OCI-LY3 (cell line): ENCODE measurements around the gene LRP1B.

Source experiments
- H2AFZ ChIP-seq: fragments of 200-600, 300-600 bp; shearing (Covaris generic); 2 replicates; pipeline ENCODE4 v1.6.0; 2014; ENCODE audit warnings: antibody characterized with exemption, low read depth, low read length
- H3K27ac ChIP-seq: fragments of 200-600, 300-600 bp; sonication (generic); 2 replicates; pipeline ENCODE4 v1.5.1; 2014; ENCODE audit warnings: mild to moderate bottlenecking, low read length, moderate library complexity, mixed read lengths
- H3K27me3 ChIP-seq: fragments of 200-600, 300-600 bp; sonication (generic); 2 replicates; pipeline ENCODE4 v1.6.1; 2014; ENCODE audit warnings: low read depth, low read length, mixed read lengths
- H3K36me3 ChIP-seq: fragments of 200-600, 300-600 bp; sonication (generic); replicated peaks from 2 replicates; pipeline ENCODE3; 2014; ENCODE audit warnings: low read depth, low read length, mixed read lengths
- H3K4me1 ChIP-seq: fragments of 300-600, 200-600 bp; sonication (generic); 2 replicates; pipeline ENCODE4 v1.6.1; 2014; ENCODE audit warnings: low read length, mixed read lengths
- H3K4me2 ChIP-seq: fragments of 200-600, 300-600 bp; sonication (generic); 2 replicates; pipeline ENCODE4 v1.6.1; 2014; ENCODE audit warnings: low read length, mixed read lengths
- H3K4me3 ChIP-seq: fragments of 300-600, 200-600 bp; sonication (generic); 2 replicates; pipeline ENCODE4 v1.5.1; 2014; ENCODE audit warnings: antibody characterized with exemption, mild to moderate bottlenecking, low read length, moderate library complexity
- H3K79me2 ChIP-seq: fragments of 300-600, 200-600 bp; shearing (Covaris generic); 2 replicates; pipeline ENCODE4 v1.6.1; 2014; ENCODE audit warnings: mild to moderate bottlenecking, low read length, mixed read lengths
- H3K9ac ChIP-seq: fragments of 300-600, 200-600 bp; shearing (Covaris generic); 2 replicates; pipeline ENCODE4 v1.6.0; 2014; ENCODE audit warnings: mild to moderate bottlenecking, low read length, moderate library complexity
- H3K9me3 ChIP-seq: fragments of 200-600, 300-600 bp; shearing (Covaris generic); 2 replicates; pipeline ENCODE4 v1.6.1; 2014; ENCODE audit warnings: low read length, mixed read lengths; ENCODE audit not compliant: insufficient read depth
- H4K20me1 ChIP-seq: fragments of 200-600, 300-600 bp; sonication (generic); 2 replicates; pipeline ENCODE4 v1.6.1; 2016; ENCODE audit warnings: low read length, mixed read lengths; ENCODE audit not compliant: insufficient read depth
- CTCF ChIP-seq: fragments of 200-600, 300-600 bp; sonication (generic); IDR thresholded peaks from 2 replicates; pipeline ENCODE4 v1.5.1; 2014; ENCODE audit warnings: antibody characterized with exemption, low read length, low read depth
- EZH2phosphoT487 ChIP-seq: fragments of 200-600 bp; shearing (Covaris generic); IDR thresholded peaks from 2 replicates; pipeline ENCODE4 v1.6.1; 2018; ENCODE audit warnings: antibody characterized with exemption, mixed run types, low read depth

The LRP1B gene

GRCh38 chr2:141021611-141022010, 1109.2 kb downstream of the LRP1B start:
- Histone ChIP-seq H2AFZ (no peak overlapping the region), H3K79me2 (no peaks in the 10 kb centered on the region), H3K9me3 (no peaks in the 10 kb centered on the region), H3K36me3 (no peaks in the 10 kb centered on the region), H4K20me1 (no peaks in the 10 kb centered on the region), H3K4me3 (no peak overlapping the region), H3K9ac (no peak overlapping the region), H3K27ac (no peak overlapping the region), H3K4me2 (no peak overlapping the region), H3K4me1 (no peaks in the 10 kb centered on the region), H3K27me3 (no peaks in the 10 kb centered on the region)
- no peak for TF ChIP-seq EZH2phosphoT487
- TF ChIP-seq CTCF, result no peak

- TF ChIP-seq CTCF (no peak), EZH2phosphoT487 (no peak)
Measured at GRCh38 chr2:141021109-141021508, 1109.7 kb downstream of the LRP1B start.

GRCh38 chr2:141020346-141020745, 1110.5 kb downstream of the LRP1B start:
- no peak overlapping the region for H3K4me3 ChIP-seq
- no peaks in the 10 kb centered on the region for H3K4me1 ChIP-seq
- no peak overlapping the region for H2AFZ ChIP-seq
- H3K9ac ChIP-seq, result no peak overlapping the region
- no peak overlapping the region for H3K27ac ChIP-seq
- H3K4me2 ChIP-seq, result no peak overlapping the region
- H3K79me2 ChIP-seq, result no peaks in the 10 kb centered on the region
- H3K36me3 ChIP-seq, result no peaks in the 10 kb centered on the region
- TF ChIP-seq EZH2phosphoT487 (no peak), CTCF (no peak)
- H4K20me1 ChIP-seq, result no peaks in the 10 kb centered on the region
- no peaks in the 10 kb centered on the region for H3K9me3 ChIP-seq
- H3K27me3 ChIP-seq, result no peaks in the 10 kb centered on the region

More at GRCh38 chr2:141021109-141021508, 1109.7 kb downstream of the LRP1B start:
- H3K9ac ChIP-seq, result no peak overlapping the region
- no peak overlapping the region for H3K4me3 ChIP-seq
- no peaks in the 10 kb centered on the region for H3K79me2 ChIP-seq
- no peaks in the 10 kb centered on the region for H3K4me1 ChIP-seq
- no peaks in the 10 kb centered on the region for H3K9me3 ChIP-seq
- H3K27ac ChIP-seq, result no peak overlapping the region
- no peak overlapping the region for H2AFZ ChIP-seq
- no peak overlapping the region for H3K4me2 ChIP-seq
- H4K20me1 ChIP-seq, result no peaks in the 10 kb centered on the region
- no peaks in the 10 kb centered on the region for H3K27me3 ChIP-seq
- H3K36me3 ChIP-seq, result no peaks in the 10 kb centered on the region

- H3K27ac ChIP-seq, result no peak overlapping the region
- H3K36me3 ChIP-seq, result no peaks in the 10 kb centered on the region
- H3K27me3 ChIP-seq, result no peaks in the 10 kb centered on the region
- no peak overlapping the region; the same call in 1 of the 2 replicates for H2AFZ ChIP-seq
- H3K79me2 ChIP-seq, result no peaks in the 10 kb centered on the region
- no peak overlapping the region for H3K4me2 ChIP-seq
- no peak overlapping the region for H3K9ac ChIP-seq
- no peak overlapping the region for H3K4me3 ChIP-seq
- TF ChIP-seq CTCF (no peak), EZH2phosphoT487 (no peak)
- H3K9me3 ChIP-seq, result no peaks in the 10 kb centered on the region
- H3K4me1 ChIP-seq, result no peaks in the 10 kb centered on the region
- H4K20me1 ChIP-seq, result no peaks in the 10 kb centered on the region
Measured at GRCh38 chr2:141015341-141016047, 1115.3 kb downstream of the LRP1B start.
